RWPE1 (cell line): ENCODE results near the gene ZNF567.
"Not testable (repeated sequence)": the region's sequence is repeated elsewhere in the genome, so short reads cannot be mapped to it uniquely, and the experiment has no call there.

Experiments
- CTCF ChIA-PET: fragments of 350-600 bp; sonication (Branson Sonifier 250); formaldehyde crosslinking; extraction: SDS; loops from one replicate; lab custom pipeline; 2021; lab: Yijun Ruan, JAX
- POLR2A ChIA-PET: fragments of 400-600 bp; formaldehyde crosslinking; extraction: SDS; loops from one replicate; lab custom pipeline; 2020; ENCODE audit warnings: antibody characterized with exemption; ENCODE audit not compliant: low non-redundant PET; lab: Yijun Ruan, JAX
- DNase-seq: peaks from one replicate; pipeline ENCODE4 v3.0.0; 2012; ENCODE audit warnings: low spot score
- H3K27ac ChIP-seq: fragments of 450-650 bp; 2 replicates; pipeline ENCODE4 v1.5.1; 2017
- TF ChIP-seq, protein P1 (sequence below): fragments of 450-650 bp; conservative IDR thresholded peaks from 2 replicates; pipeline ENCODE4 v1.5.1; 2017; ENCODE audit warnings: low read depth, mild to moderate bottlenecking

The ZNF567 gene

DNA sequence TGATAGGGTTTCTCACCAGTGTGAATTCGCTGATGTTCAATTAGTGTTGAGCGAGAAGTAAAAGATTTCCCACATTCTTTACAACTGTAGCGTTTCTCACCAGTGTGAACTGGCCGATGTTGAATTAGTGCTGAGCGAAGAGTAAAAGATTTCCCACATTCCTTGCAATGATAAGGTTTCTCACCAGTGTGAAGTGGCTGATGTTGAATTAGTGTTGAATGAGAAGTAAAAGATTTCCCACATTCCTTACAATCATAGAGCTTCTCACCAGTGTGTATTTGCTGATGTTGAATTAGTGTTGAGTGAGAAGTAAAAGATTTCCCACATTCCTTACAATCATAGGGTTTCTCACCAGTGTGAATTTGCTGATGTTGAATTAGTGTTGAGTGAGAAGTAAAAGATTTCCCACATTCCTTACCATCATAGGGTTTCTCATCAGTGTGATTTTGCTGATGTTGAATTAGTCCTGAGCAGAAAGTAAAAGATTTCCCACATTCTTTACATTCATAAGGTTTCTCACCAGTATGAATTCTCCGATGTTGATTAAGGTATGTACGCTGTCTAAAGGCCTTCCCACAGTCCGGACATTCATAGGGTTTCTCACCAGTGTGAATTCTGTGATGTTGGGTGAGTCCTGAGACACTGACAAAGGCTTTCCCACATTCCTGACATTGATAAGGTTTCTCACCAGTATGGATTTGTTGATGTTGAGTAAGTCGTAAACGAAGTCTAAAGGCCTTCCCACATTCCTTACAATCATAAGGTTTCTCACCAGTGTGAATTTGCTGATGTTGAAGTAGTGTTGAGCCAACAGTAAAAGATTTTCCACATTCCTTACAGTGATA, 61.2 kb downstream of the ZNF567 start:
- TF ChIP-seq, protein P1, sequence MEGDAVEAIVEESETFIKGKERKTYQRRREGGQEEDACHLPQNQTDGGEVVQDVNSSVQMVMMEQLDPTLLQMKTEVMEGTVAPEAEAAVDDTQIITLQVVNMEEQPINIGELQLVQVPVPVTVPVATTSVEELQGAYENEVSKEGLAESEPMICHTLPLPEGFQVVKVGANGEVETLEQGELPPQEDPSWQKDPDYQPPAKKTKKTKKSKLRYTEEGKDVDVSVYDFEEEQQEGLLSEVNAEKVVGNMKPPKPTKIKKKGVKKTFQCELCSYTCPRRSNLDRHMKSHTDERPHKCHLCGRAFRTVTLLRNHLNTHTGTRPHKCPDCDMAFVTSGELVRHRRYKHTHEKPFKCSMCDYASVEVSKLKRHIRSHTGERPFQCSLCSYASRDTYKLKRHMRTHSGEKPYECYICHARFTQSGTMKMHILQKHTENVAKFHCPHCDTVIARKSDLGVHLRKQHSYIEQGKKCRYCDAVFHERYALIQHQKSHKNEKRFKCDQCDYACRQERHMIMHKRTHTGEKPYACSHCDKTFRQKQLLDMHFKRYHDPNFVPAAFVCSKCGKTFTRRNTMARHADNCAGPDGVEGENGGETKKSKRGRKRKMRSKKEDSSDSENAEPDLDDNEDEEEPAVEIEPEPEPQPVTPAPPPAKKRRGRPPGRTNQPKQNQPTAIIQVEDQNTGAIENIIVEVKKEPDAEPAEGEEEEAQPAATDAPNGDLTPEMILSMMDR: no peak
- ChIA-PET POLR2A (no interaction called here), CTCF (no interaction called here)
- no peak overlapping the region for H3K27ac ChIP-seq
- no peak for DNase-seq

DNA sequence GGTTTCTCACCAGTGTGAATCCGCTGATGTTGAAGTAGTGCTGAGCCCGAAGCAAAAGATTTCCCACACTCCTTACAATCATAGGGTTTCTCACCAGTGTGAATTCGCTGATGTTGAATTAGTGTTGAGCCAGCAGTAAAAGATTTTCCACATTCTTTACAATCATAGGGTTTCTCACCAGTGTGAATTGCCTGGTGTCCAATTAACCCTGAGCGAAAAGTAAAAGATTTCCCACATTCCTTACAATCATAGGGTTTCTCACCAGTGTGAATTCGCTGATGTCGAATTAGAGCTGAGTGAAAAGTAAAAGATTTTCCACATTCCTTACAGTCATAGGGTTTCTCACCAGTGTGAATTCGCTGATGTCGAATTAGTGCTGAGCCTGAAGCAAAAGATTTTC, 62.2 kb downstream of the ZNF567 start:
- POLR2A ChIA-PET, H3K27ac ChIP-seq, CTCF ChIA-PET, DNase-seq: not testable (repeated sequence)

- CTCF ChIA-PET: no interaction called here
- POLR2A ChIA-PET: no interaction called here
These were observed 62.8 kb downstream of the ZNF567 start for GRCh38 chr19:36750066-36750691.

More at GRCh38 chr19:36750066-36750691, 62.8 kb downstream of the ZNF567 start:
- TF ChIP-seq, protein P1: no peak
- H3K27ac ChIP-seq: no peak overlapping the region
- DNase-seq: no peak
